HCT116 (cell line): ENCODE measurements around the gene ACP2.

ENCODE experiments used
- CTCF ChIP-seq, 3 experiments: fragments of 200-600 bp in 1 of 3; sonication (generic) in 1 of 3; IDR thresholded peaks in 2 of 3; conservative IDR thresholded peaks in 1 of 3; 2 replicates each; pipeline ENCODE4 v1.5.1; 2012 to 2017; ENCODE audit warnings: low read depth in 2 of 3, low read length in 2 of 3, antibody characterized with exemption in 1 of 3, borderline replicate concordance in 1 of 3, control low read depth in 1 of 3, mild to moderate bottlenecking in 1 of 3, mixed read lengths in 1 of 3, mixed run types in 1 of 3, moderate library complexity in 1 of 3; ENCODE audit not compliant: insufficient read depth in 1 of 3
- ELF1 ChIP-seq: IDR thresholded peaks from 2 replicates; pipeline ENCODE4 v1.6.1; 2012; ENCODE audit warnings: low read depth, borderline replicate concordance
- EZH2phosphoT487 ChIP-seq: fragments of 200-600 bp; IDR thresholded peaks from 2 replicates; pipeline ENCODE4 v1.6.1; 2018; ENCODE audit warnings: antibody characterized with exemption, borderline replicate concordance
- MAX ChIP-seq: IDR thresholded peaks from 2 replicates; pipeline ENCODE4 v1.6.1; 2012
- POLR2A ChIP-seq: IDR thresholded peaks from 2 replicates; pipeline ENCODE4 v1.7.0; 2011; ENCODE audit warnings: borderline replicate concordance; ENCODE audit not compliant: insufficient read depth, insufficient read length; ENCODE audit errors: extremely low read depth
- POLR2AphosphoS5 ChIP-seq: IDR thresholded peaks from 2 replicates; pipeline ENCODE4 v1.6.1; 2011; ENCODE audit warnings: mild to moderate bottlenecking, low read depth, low read length, moderate library complexity
- REST ChIP-seq: IDR thresholded peaks from 2 replicates; pipeline ENCODE4 v1.6.1; 2012; ENCODE audit warnings: low read depth
- SRF ChIP-seq: IDR thresholded peaks from 2 replicates; pipeline ENCODE4 v1.6.1; 2012; ENCODE audit warnings: low read depth
- YY1 ChIP-seq: IDR thresholded peaks from 2 replicates; pipeline ENCODE4 v1.6.1; 2011; ENCODE audit warnings: low read length, low read depth, moderate library complexity, mild to moderate bottlenecking; ENCODE audit not compliant: insufficient replicate concordance; ENCODE audit errors: extremely low read depth
- ZNF274 ChIP-seq: fragments of 200-500 bp; sonication (Bioruptor generic); IDR thresholded peaks from 2 replicates; pipeline ENCODE4 v1.6.1; 2014; ENCODE audit warnings: mild to moderate bottlenecking, low read depth, low read length, inconsistent platforms

- TF ChIP-seq MAX = no peak
- TF ChIP-seq POLR2AphosphoS5 = no peak
- no peak for TF ChIP-seq EZH2phosphoT487
- no peak for TF ChIP-seq CTCF (IDR thresholded peaks at IDR 0.05 in 2 of 3, conservative IDR thresholded peaks at IDR 0.05 in 1 of 3; ENCODE audit: borderline replicate concordance in 1 of 3, insufficient read depth in 1 of 3, low read depth in 2 of 3, low read length in 2 of 3)
- TF ChIP-seq POLR2A = no peak
- no peak for TF ChIP-seq REST
- TF ChIP-seq ELF1 = no peak
- TF ChIP-seq SRF = no peak
- no peak for TF ChIP-seq YY1
- TF ChIP-seq ZNF274 = no peak
Observed at GRCh38 chr11:47276923-47277322, 28.3 kb upstream of the ACP2 start.
